BLaER1 treated with 17β-estradiol and CSF1 and Interleukin-3, amounts not matched to agents 10 nM and 100 nM (cell line): Measurements from ENCODE around the gene WASF2.

ENCODE experiments used
- H3K27ac ChIP-seq, 11 experiments: shearing (Covaris generic); formaldehyde crosslinking; 2 replicates each; pipeline ENCODE4 v1.8.1; 2022
- H3K27me3 ChIP-seq, 11 experiments: shearing (Covaris generic); formaldehyde crosslinking; 2 replicates each; pipeline ENCODE4 v1.8.1; 2022
- H3K36me3 ChIP-seq, 11 experiments: shearing (Covaris generic); formaldehyde crosslinking; 2 replicates each; pipeline ENCODE4 v1.8.1; 2022
- H3K4me1 ChIP-seq, 10 experiments: shearing (Covaris generic); formaldehyde crosslinking; 2 replicates each; pipeline ENCODE4 v1.8.1; 2022
- H3K4me2 ChIP-seq, 11 experiments: shearing (Covaris generic); formaldehyde crosslinking; 2 replicates each; pipeline ENCODE4 v1.8.1; 2022
- H3K4me3 ChIP-seq, 10 experiments: shearing (Covaris generic); formaldehyde crosslinking; 2 replicates each; pipeline ENCODE4 v1.8.1; 2022
- H3K9ac ChIP-seq, 11 experiments: shearing (Covaris generic); formaldehyde crosslinking; 2 replicates each; pipeline ENCODE4 v1.8.1; 2022
- H3K9me3 ChIP-seq, 11 experiments: shearing (Covaris generic); formaldehyde crosslinking; replicated peaks in 1 of 11; 2 replicates each; pipeline ENCODE4 v1.8.1; 2022
- H4K20me1 ChIP-seq, 11 experiments: shearing (Covaris generic); formaldehyde crosslinking; 2 replicates each; pipeline ENCODE4 v1.8.1; 2022
- Cebpa-rat ChIP-seq, 11 experiments: shearing (Covaris generic); IDR thresholded peaks; 2 replicates each; pipeline ENCODE4 v1.8.1; 2022

WASF2 gene

DNA sequence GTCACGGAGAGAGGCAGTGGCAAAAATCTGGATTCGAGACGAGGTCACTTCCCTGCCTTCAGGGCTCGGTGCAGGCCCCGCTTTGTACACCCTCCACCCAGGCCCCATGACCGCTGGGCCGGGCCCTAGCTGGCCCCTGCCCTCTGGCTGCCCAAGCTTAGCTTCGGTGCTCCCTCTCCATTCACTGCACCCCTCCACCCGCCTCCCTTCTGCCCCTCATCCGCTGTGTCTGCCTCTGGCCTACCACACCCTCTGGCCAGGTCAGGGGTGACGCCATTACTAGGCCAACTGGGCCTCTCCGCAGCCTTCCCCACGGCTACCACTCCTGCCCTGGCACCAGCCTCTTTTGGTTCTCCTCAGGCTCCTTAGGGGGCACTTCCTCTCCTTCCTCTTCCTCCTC is 106.3 kb downstream of the WASF2 start:
- no peak overlapping the region for H3K27ac ChIP-seq
- TF ChIP-seq Cebpa-rat (IDR thresholded peaks at IDR 0.05), result no peak
- no peak overlapping the region for H3K4me2 ChIP-seq
- H3K4me3 ChIP-seq, result no peak overlapping the region
- peaks cover 0 to 20% (median 3%) of the 10 kb centered on the region in 10 experiments; a peak in 10 of 20 replicates for H3K4me1 ChIP-seq
- no peak overlapping the region for H3K9ac ChIP-seq
- no peaks in the 10 kb centered on the region for H4K20me1 ChIP-seq
- H3K36me3 ChIP-seq, result no peaks in the 10 kb centered on the region
- H3K27me3 ChIP-seq, result no peaks in the 10 kb centered on the region
- no peaks in the 10 kb centered on the region for H3K9me3 ChIP-seq

DNA sequence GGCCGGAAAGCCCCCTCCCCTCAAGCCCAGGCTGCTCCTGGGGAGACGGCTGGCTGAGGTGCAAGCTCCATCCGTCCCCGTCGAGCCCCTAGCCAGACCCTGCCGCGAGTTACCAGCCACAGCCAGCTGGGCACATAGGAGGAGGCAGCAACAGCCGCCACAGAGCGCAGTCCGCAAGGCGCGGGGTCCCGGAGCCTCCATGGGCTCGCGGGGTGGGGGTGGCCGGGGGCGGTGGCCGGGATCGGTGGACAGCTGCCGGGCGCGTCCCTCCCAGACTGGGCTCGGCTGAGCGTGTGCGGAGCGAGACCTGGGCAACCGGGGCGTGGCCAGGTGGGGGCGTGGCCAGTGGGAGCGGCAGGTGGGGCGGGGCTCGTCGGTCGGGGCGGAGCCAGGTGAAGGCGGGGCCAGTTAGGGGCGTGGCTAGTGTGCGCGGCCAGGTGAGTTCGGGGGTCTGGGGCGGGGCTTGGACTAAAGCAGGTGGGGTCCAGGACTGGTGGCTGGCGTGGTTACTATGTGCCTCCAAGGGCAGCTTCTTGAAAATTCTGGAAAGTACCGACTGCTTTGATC is 106.8 kb downstream of the WASF2 start, which contains the start of gene CD164L2:
TSS of gene CD164L2 (minus strand) at position 295 of the 567 bp plus-strand sequence. CDS start at position 201, 94 bp downstream.
- Histone ChIP-seq H3K27ac (no peak within 1 kb of the TSS), H3K9ac (no peak within 1 kb of the TSS), H3K36me3 (no peaks in the 10 kb centered on the region), H4K20me1 (no peaks in the 10 kb centered on the region), H3K4me3 (no peak within 1 kb of the TSS), H3K4me2 (no peak within 1 kb of the TSS), H3K27me3 (no peaks in the 10 kb centered on the region), H3K4me1 (peaks cover 2 to 24% (median 8%) of the 10 kb centered on the region in 10 experiments; a peak in 19 of 20 replicates), H3K9me3 (no peaks in the 10 kb centered on the region)
- no peak for TF ChIP-seq Cebpa-rat (IDR thresholded peaks at IDR 0.05)

DNA sequence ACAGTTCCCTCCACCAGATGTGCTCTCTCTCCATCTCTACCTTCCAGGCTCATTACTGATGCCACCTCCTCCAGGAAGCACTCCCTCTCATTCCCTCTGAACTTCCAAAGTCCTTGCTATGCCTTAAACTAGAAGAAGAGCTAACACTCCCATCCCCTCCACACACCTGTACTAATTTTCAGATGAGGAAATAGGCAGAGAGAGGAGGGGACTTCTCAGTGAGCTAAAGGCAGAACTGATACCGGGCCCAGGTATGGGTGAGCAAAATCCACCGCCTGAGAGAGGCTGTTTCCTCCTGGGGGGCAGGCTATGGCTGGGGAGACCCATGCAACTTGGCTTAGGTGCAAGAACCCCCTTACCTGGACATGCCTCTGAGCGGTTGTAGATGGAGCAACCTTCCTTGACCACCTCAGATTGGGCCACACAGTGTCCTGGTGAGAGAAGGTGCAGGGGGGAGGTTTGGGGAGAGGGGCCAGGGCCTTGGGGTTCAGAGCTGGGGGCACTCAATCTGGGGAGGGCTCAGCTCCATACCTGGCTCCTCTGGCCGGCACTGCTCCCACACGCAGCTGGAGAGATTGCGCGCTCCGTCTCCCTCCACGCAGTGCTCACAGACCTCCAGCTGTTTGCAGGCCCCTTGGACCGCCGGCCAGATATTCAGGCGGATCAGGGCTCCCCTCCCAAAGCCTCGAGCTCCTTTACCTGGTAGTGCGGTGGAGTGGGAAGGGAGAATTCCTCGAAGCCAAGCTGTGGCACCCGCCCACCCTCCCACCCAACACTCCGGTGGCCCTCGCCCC is 107.8 kb downstream of the WASF2 start:
- Histone ChIP-seq H3K36me3 (no peaks in the 10 kb centered on the region), H3K4me2 (no peak overlapping the region), H3K4me3 (no peak overlapping the region), H3K27ac (no peak overlapping the region), H3K9me3 (no peaks in the 10 kb centered on the region), H3K9ac (no peak overlapping the region), H4K20me1 (no peaks in the 10 kb centered on the region), H3K27me3 (no peaks in the 10 kb centered on the region), H3K4me1 (peaks cover 9 to 29% (median 16%) of the 10 kb centered on the region in 10 experiments; a peak in 19 of 20 replicates)
- TF ChIP-seq Cebpa-rat (IDR thresholded peaks at IDR 0.05), result no peak

DNA sequence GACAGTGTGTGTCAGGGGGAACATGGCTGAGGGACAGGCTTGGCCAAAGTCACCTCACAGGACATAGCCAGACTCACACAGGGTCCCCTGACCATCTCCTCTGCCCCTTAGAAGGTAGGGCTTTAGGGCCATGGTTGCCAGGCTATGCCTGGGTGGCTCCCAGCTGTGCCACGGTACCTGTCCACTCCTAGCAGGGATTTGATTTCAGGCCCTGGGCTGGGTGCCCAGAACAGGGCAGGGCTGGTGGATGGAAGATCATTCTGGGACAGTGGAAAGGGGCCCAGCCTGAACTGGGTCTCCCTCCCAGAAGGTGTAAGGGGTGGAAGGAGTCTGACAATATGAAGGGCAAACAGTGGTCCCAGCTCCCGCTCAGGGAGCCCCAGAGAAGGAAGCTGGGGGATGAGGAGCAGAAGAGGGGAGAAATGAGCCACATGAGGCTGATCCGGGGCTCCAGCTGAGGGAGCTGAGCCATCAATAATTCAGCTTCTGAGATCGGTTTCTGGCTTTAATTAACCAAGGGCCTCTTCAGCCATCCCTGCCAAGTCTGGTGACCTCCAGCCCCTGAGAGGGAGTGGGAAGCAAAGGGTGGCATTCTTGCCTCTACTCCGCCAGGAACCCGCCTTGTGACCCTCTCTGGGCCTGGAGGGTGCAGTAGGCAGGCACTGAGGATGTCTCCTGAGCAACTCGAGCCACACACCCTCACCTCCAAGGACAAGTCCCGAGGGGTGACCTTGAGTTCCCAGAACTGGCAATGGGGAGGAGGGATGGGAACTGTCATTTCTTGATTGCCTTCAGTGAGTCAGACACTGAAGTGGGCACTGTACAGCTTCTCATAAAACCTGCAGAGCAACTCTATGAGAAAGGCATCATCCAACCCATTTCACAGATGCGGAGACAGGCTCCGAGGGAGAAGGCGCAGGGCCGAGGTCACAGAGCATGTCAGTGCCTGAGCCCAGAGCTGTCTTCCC is 108.9 kb downstream of the WASF2 start:
- TF ChIP-seq Cebpa-rat (IDR thresholded peaks at IDR 0.05), result no peak
- Histone ChIP-seq H3K4me1 (peaks cover 9 to 29% (median 18%) of the 10 kb centered on the region in 10 experiments; a peak in 19 of 20 replicates), H3K9ac (no peak overlapping the region), H3K4me2 (peak overlapping the region in 2 of 11 experiments; percentile 30 to 36; a peak in 2 of 22 replicates), H3K27me3 (no peaks in the 10 kb centered on the region), H3K4me3 (no peak overlapping the region), H3K27ac (no peak overlapping the region), H3K36me3 (no peaks in the 10 kb centered on the region), H3K9me3 (no peaks in the 10 kb centered on the region), H4K20me1 (no peaks in the 10 kb centered on the region)

DNA sequence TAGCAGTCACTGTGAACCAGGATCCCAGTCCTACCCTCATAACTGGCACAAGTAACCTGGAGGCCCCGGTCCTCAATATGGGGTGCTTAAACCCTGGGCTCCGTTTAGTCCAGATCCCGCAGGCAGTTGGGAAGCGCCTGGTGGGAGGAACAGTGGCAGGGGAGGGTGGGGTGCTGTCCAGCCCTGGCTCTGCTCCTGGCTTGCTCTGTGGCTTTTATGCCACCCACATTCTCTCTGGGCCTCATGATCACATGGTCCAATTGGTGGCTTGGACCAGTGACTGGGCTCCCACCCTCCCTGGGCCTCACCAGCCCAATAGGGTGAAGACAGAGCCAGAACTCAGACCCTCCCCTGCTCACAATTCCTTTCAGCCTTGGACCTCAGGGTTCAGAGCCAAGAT is 109.7 kb downstream of the WASF2 start:
- Histone ChIP-seq H3K9me3 (no peaks in the 10 kb centered on the region), H3K27ac (no peak overlapping the region), H4K20me1 (no peaks in the 10 kb centered on the region), H3K9ac (no peak overlapping the region; a peak in 1 of 22 replicates), H3K4me1 (peaks cover 11 to 31% (median 19%) of the 10 kb centered on the region in 10 experiments; a peak in 19 of 20 replicates), H3K4me2 (peak overlapping the region in 3 of 11 experiments; percentile 5 to 36 (median 30); a peak in 5 of 22 replicates), H3K4me3 (no peak overlapping the region), H3K36me3 (no peaks in the 10 kb centered on the region), H3K27me3 (no peaks in the 10 kb centered on the region)
- no peak for TF ChIP-seq Cebpa-rat (IDR thresholded peaks at IDR 0.05)

DNA sequence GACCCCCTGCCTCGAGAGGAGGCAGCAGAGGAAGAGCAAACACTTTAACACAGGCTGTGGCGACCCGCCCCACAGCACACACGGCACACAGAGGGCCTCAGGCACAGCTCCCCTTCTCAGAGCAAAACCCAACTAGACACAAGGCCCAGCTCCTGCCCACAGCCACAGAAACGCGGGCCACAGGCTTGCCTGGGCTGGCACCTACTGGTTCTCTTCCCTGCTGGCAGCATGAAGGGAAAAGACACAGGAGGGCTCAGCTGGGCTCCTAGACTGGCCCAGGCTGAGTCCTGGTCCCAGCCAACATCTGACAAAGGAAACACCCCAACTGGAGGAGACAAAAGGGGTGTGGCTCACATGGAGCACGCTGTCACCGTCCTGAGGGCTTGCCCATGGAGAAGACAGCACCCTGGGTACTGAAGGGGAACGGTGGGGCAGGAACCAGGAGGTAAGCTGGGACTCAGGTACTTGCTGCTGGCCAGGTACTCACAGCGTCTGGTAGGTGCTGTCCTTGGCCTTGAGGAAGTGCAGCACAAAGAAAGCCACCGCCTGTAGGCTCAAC is 110.3 kb downstream of the WASF2 start:
- Histone ChIP-seq H3K4me2 (peak overlapping the region in 3 of 11 experiments; percentile 5 to 36 (median 30); a peak in 3 of 22 replicates), H4K20me1 (no peaks in the 10 kb centered on the region), H3K27me3 (no peaks in the 10 kb centered on the region), H3K4me3 (no peak overlapping the region), H3K4me1 (peaks cover 15 to 36% (median 22%) of the 10 kb centered on the region in 10 experiments), H3K27ac (no peak overlapping the region), H3K9ac (peak overlapping the region in 2 of 11 experiments; percentile 5 to 9; a peak in 1 of 22 replicates), H3K9me3 (no peaks in the 10 kb centered on the region), H3K36me3 (no peaks in the 10 kb centered on the region)
- no peak for TF ChIP-seq Cebpa-rat (IDR thresholded peaks at IDR 0.05)

DNA sequence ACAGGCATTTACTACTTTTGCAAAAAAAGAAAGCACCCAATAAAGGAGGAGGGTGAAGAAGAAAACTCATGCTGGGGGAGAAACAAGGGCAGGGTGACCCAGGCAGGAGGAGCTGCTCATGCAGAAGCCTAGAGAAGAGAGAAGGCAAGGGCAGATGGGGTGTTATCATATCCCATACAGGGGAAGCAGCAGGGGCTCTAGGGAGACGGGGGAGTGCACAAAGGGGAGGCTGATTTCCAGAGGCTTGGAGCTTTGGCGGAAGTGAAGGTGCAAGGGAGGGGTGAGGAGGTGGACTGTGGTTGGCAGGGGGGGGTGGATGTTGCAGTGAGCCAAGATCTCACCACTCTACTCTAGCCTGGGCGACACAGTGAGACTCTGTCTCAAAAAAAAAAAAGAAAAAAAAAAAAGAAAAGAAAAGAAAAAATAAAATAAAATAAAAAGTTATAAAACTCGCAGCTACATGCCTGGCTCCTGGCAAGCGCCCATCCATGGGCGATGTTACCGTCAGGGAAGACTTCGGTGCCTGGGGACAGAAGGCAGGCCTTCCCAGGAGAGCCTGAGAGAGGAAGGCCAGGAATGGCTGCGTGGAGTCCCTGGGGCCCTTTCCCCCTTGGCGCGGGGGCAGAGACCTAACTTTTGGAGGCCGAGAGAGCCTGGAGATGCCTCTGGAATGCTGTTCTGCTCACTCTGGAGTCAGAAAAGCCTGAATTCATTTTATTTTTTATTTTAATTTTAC is 112.0 kb downstream of the WASF2 start:
- Histone ChIP-seq H3K4me3 (no peak overlapping the region), H3K36me3 (no peaks in the 10 kb centered on the region), H3K9ac (peak overlapping the region in 1 of 11 experiments; percentile 18; a peak in 2 of 22 replicates), H3K27ac (no peak overlapping the region), H3K4me2 (peak overlapping the region in 7 of 11 experiments; percentile 17 to 62 (median 25); a peak in 13 of 22 replicates), H3K27me3 (no peaks in the 10 kb centered on the region), H3K9me3 (no peaks in the 10 kb centered on the region), H3K4me1 (peaks cover 17 to 45% (median 35%) of the 10 kb centered on the region in 10 experiments; a peak in 19 of 20 replicates), H4K20me1 (no peaks in the 10 kb centered on the region)
- TF ChIP-seq Cebpa-rat (IDR thresholded peaks at IDR 0.05), result no peak
